ENCODE results near the gene ZNF691.
"Not testable (repeated sequence)": the region's sequence is repeated elsewhere in the genome, so short reads cannot be mapped to it uniquely, and the experiment has no call there.

The ZNF691 gene

GRCh38 chr1:42891465-42892138 lies 45.2 kb downstream of the ZNF691 start:
- DNase-seq (ENCODE audit: insufficient read length, low spot score), result no peak
- no peak for TF ChIP-seq CTCF (IDR thresholded peaks at IDR 0.05; ENCODE audit: insufficient read depth, missing control alignments)
- FAIRE-seq, result no peak

- DNase-seq (ENCODE audit: insufficient read length, low spot score); FAIRE-seq: not testable (repeated sequence)
These were observed 53.5 kb downstream of the ZNF691 start for GRCh38 chr1:42899960-42900359.

All from D721Med (cell line).